Vagina (tissue), 2 donors: ENCODE data around the gene TMPRSS4. TPM values are rescaled to one million over a fixed set of nuclear protein-coding genes. Genes with fewer than 3 reads are reported as not detected.

ENCODE experiments used
- DNase-seq, 2 donors: peaks; one replicate each; pipeline ENCODE4 v3.0.0-alpha.2; 2017; ENCODE audit errors: extremely low spot score in 2 of 2
- H3K27ac ChIP-seq: fragments of 200-600 bp; sonication (generic); one replicate; pipeline ENCODE4 v1.5.1; 2019
- H3K27me3 ChIP-seq: fragments of 200-600 bp; sonication (generic); one replicate; pipeline ENCODE4 v1.5.1; 2019
- H3K36me3 ChIP-seq, 2 donors: fragments of 200-600 bp; sonication (generic); one replicate each; pipeline ENCODE4 v1.5.1; 2017 to 2019
- H3K4me1 ChIP-seq: fragments of 200-600 bp; sonication (generic); one replicate; pipeline ENCODE4 v1.5.1; 2019
- H3K4me3 ChIP-seq, 2 donors: fragments of 200-600 bp; sonication (generic); 1 replicate in 1 of 2; 2 replicates in 1 of 2; pipeline ENCODE4 v1.5.1; 2016 to 2019
- H3K9me3 ChIP-seq: fragments of 200-600 bp; sonication (generic); one replicate; pipeline ENCODE4 v1.5.1; 2019
- POLR2A ChIP-seq, 2 donors: fragments of 450-650 bp; IDR thresholded peaks; one replicate each; pipeline ENCODE4 v1.6.1; 2017; ENCODE audit warnings: antibody characterized with exemption in 2 of 2, mild to moderate bottlenecking in 2 of 2, moderate library complexity in 2 of 2
- POLR2AphosphoS5 ChIP-seq, 2 donors: sonication (generic); formaldehyde crosslinking; IDR thresholded peaks; one replicate each; pipeline ENCODE4 v1.9.0; 2017; ENCODE audit warnings: antibody characterized with exemption in 2 of 2, mild to moderate bottlenecking in 2 of 2, low read depth in 1 of 2; ENCODE audit not compliant: insufficient read depth in 1 of 2
- intact Hi-C: fragments of 100-400 bp; cut with DNase I; formaldehyde crosslinking; loops from one replicate; pipeline ENCODE4 v1.15.1; 2023
- total RNA-seq: library from RNA; depleted of rRNA; stranded (reverse); fragments of >200 nt; gene quantifications from one replicate; pipeline ENCODE4 v1.2.3, GENCODE V29; 2016
- TF ChIP-seq, protein P1 (sequence below), 3 experiments: fragments of 450-650 bp in 2 of 3; fragments of 200-600 bp in 1 of 3; sonication (generic) in 1 of 3; IDR thresholded peaks; one replicate each; pipeline ENCODE4 v1.5.1; 2017 to 2019; ENCODE audit warnings: antibody characterized with exemption in 3 of 3, mild to moderate bottlenecking in 2 of 3, moderate library complexity in 2 of 3

Gene TMPRSS4
- total RNA-seq, 1 donor from 2014 or later: 20.9 TPM

GRCh38 chr11:118086913-118087768 lies 10.3 kb downstream of the TMPRSS4 start, which contains the start of gene SMIM35:
TSS of gene SMIM35 (minus strand) at chr11:118086963. CDS start at chr11:118086757, 206 bp downstream.
- DNase-seq: no peak
- H3K27ac ChIP-seq: no peak within 1 kb of the TSS
- peaks cover 14% of the 10 kb centered on the region for H3K4me1 ChIP-seq
- no peak within 1 kb of the TSS for H3K4me3 ChIP-seq
- H3K36me3 ChIP-seq: no peaks in the 10 kb centered on the region
- TF ChIP-seq, protein P1, sequence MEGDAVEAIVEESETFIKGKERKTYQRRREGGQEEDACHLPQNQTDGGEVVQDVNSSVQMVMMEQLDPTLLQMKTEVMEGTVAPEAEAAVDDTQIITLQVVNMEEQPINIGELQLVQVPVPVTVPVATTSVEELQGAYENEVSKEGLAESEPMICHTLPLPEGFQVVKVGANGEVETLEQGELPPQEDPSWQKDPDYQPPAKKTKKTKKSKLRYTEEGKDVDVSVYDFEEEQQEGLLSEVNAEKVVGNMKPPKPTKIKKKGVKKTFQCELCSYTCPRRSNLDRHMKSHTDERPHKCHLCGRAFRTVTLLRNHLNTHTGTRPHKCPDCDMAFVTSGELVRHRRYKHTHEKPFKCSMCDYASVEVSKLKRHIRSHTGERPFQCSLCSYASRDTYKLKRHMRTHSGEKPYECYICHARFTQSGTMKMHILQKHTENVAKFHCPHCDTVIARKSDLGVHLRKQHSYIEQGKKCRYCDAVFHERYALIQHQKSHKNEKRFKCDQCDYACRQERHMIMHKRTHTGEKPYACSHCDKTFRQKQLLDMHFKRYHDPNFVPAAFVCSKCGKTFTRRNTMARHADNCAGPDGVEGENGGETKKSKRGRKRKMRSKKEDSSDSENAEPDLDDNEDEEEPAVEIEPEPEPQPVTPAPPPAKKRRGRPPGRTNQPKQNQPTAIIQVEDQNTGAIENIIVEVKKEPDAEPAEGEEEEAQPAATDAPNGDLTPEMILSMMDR (IDR thresholded peaks at IDR 0.05): no peak
- no peak for TF ChIP-seq POLR2AphosphoS5 (IDR thresholded peaks at IDR 0.05; ENCODE audit: insufficient read depth in 1 of 2, low read depth in 1 of 2)
- no peak for TF ChIP-seq POLR2A (IDR thresholded peaks at IDR 0.05)
- no peaks in the 10 kb centered on the region for H3K27me3 ChIP-seq
- H3K9me3 ChIP-seq: no peaks in the 10 kb centered on the region
- intact Hi-C loops: no loop called here

DNA sequence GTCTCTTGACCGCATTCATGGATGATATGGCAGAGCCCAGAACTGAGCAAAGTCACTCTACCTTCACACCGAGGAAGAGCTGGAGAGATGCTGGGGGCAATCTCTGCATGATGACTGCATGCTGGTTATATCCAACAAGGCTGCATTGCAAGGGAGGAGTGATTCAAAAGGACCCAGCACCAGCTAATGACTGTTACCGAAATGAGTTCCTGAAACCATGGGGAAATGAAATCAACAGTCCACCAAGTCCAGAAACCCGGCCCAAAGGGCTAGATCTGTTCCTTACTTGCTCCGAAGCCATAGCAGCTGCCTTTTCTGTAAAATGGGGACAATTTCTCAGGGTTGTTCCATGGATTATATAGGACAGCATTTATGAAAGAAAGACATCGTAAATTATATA lies 11.1 kb downstream of the TMPRSS4 start:
- DNase-seq: no peak
- Histone ChIP-seq H3K36me3 (no peaks in the 10 kb centered on the region), H3K4me3 (no peak overlapping the region), H3K27ac (no peak overlapping the region), H3K27me3 (no peaks in the 10 kb centered on the region), H3K9me3 (no peaks in the 10 kb centered on the region), H3K4me1 (peaks cover 14% of the 10 kb centered on the region)
- TF ChIP-seq, protein P1 (IDR thresholded peaks at IDR 0.05): no peak
- TF ChIP-seq POLR2AphosphoS5 (IDR thresholded peaks at IDR 0.05; ENCODE audit: insufficient read depth in 1 of 2, low read depth in 1 of 2): no peak
- TF ChIP-seq POLR2A (IDR thresholded peaks at IDR 0.05): no peak
- intact Hi-C loops: no loop called here

DNA sequence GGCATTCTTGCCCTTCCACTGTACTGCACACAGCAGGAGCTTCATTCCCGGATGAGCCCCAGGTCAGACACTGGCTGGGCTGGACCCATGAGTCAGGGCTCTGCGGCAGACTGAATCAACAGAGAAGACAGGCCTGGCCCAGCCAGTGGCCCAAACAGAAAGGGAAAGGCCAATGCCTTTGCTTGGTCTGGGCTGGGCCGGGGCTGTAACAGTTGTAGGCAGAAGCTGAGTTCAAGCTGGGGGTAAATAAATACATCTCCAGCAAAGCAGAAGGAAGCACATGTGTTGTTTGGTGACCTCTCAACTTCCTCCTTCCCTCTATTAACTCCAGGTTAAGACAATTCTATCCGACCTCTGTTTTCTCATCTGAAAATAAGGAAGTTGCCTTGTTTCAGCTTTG lies 11.7 kb downstream of the TMPRSS4 start:
- no peak for DNase-seq
- H3K36me3 ChIP-seq: no peaks in the 10 kb centered on the region
- no peak overlapping the region for H3K27ac ChIP-seq
- H3K4me3 ChIP-seq: no peak overlapping the region
- TF ChIP-seq POLR2A (IDR thresholded peaks at IDR 0.05) (no peak), POLR2AphosphoS5 (IDR thresholded peaks at IDR 0.05; ENCODE audit: insufficient read depth in 1 of 2, low read depth in 1 of 2) (no peak)
- peaks cover 14% of the 10 kb centered on the region for H3K4me1 ChIP-seq
- H3K9me3 ChIP-seq: no peaks in the 10 kb centered on the region
- H3K27me3 ChIP-seq: no peaks in the 10 kb centered on the region
- intact Hi-C loops: no loop called here

DNA sequence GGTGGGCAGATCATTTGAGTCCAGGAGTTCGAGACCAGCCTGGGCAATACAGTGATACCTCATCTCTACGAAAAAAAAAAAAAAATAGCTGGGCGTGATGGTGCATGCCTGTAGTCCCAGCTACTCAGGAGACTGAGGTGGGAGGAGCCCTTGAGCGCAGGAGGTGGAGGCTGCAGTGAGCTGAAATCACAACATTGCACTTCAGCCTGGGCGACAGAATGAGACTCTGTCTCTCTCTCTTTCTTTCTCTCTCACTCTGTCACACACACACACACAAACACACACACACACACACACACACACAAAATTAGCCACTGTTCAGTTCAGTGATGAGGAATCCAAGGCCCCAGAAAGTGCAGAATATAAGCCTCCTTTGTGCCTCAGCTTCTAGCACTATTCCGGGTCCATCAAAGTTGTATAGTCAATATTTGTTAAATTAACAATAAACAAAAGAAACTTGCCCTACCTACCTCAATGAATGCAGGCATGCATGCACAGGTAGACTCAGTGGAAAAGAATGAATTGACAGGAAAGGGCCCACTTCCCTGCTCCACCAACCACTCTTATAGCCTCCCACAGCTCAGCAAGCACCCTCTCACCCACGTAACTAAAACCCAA lies 13.8 kb downstream of the TMPRSS4 start:
- DNase-seq: no peak
- H3K4me3 ChIP-seq: no peak overlapping the region
- H3K36me3 ChIP-seq: no peaks in the 10 kb centered on the region
- H3K9me3 ChIP-seq: no peaks in the 10 kb centered on the region
- no peak overlapping the region for H3K27ac ChIP-seq
- H3K4me1 ChIP-seq: no peaks in the 10 kb centered on the region
- intact Hi-C loops: no loop called here
- no peaks in the 10 kb centered on the region for H3K27me3 ChIP-seq
- TF ChIP-seq POLR2AphosphoS5 (IDR thresholded peaks at IDR 0.05; ENCODE audit: insufficient read depth in 1 of 2, low read depth in 1 of 2) (no peak), POLR2A (IDR thresholded peaks at IDR 0.05) (no peak)
- TF ChIP-seq, protein P1 (IDR thresholded peaks at IDR 0.05): no peak

GRCh38 chr11:118091690-118092089 lies 14.8 kb downstream of the TMPRSS4 start:
- no peak for TF ChIP-seq POLR2A (IDR thresholded peaks at IDR 0.05)
- TF ChIP-seq POLR2AphosphoS5 (IDR thresholded peaks at IDR 0.05; ENCODE audit: insufficient read depth in 1 of 2, low read depth in 1 of 2): no peak
- TF ChIP-seq, protein P1 (IDR thresholded peaks at IDR 0.05): no peak
- intact Hi-C loops: no loop called here
- no peaks in the 10 kb centered on the region for H3K4me1 ChIP-seq

More at GRCh38 chr11:118091690-118092089, 14.8 kb downstream of the TMPRSS4 start:
- Histone ChIP-seq H3K27me3 (no peaks in the 10 kb centered on the region), H3K4me3 (no peak overlapping the region), H3K27ac (no peak overlapping the region), H3K36me3 (no peaks in the 10 kb centered on the region), H3K9me3 (no peaks in the 10 kb centered on the region)
- DNase-seq: no peak
